Lower leg skin (tissue), 4 donors: ENCODE measurements around the gene PRKCZ. TPM values are rescaled to one million over a fixed set of nuclear protein-coding genes. Genes with fewer than 3 reads are reported as not detected.

Source experiments
- DNase-seq, 2 donors: peaks; one replicate each; pipeline ENCODE4 v3.0.0-alpha.2; 2019; ENCODE audit warnings: low spot score in 2 of 2
- H3K4me3 ChIP-seq: fragments of 200-600 bp; sonication (generic); 2 replicates; pipeline ENCODE4 v1.5.1; 2017; ENCODE audit warnings: mild to moderate bottlenecking, low read depth; ENCODE audit not compliant: poor library complexity, severe bottlenecking
- POLR2A ChIP-seq, 2 donors: fragments of 450-650 bp; IDR thresholded peaks; one replicate each; pipeline ENCODE4 v1.6.1; 2016 to 2017; ENCODE audit warnings: antibody characterized with exemption in 2 of 2, mild to moderate bottlenecking in 1 of 2, moderate library complexity in 1 of 2
- WGBS, 2 donors: methylation state at CpG; one replicate each; pipeline ENCODE4 v1.1.5; 2018; 5-methylcytosine and 5-hydroxymethylcytosine counted together
- intact Hi-C: fragments of 100-400 bp; cut with DNase I; formaldehyde crosslinking; loops from one replicate; pipeline ENCODE4 v1.15.0; 2023; ENCODE audit warnings: low total_unique reads
- total RNA-seq, 4 donors: library from RNA; depleted of rRNA; stranded (reverse); fragments of >200 nt; gene quantifications; one replicate each; pipeline ENCODE4 v1.1.0, GENCODE V29; 2016
- TF ChIP-seq, protein P1 (sequence below), 3 donors: fragments of 450-650 bp; IDR thresholded peaks; one replicate each; pipeline ENCODE4 v1.5.1; 2016; ENCODE audit warnings: antibody characterized with exemption in 3 of 3, mild to moderate bottlenecking in 3 of 3, moderate library complexity in 2 of 3

Gene PRKCZ
- total RNA-seq, 4 donors from 2014 or later, result 25.9 to 32.2 (median 26.8) TPM

DNA sequence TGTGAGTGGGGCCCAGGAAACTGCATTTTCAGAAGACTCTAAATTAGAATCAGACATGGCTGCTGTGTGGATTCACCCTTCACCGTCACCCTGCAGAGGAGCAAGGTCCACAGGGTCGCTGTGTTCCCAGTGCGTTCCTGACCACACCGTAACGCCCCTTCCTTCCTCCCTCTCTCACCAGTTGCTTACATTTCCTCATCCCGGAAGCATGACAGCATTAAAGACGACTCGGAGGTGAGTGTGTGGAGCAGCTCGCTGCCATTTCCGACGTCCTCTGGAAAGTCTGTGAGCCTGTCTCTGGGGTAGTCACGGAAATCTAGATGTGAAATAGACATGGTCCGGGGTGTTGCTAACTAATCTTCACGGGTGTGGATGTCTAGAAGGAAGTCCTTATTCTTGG, 98.5 kb downstream of the PRKCZ start:
- 72 to 80% methylated on average over 14 of the region's 14 CpGs for WGBS, 2 donors
- no peak overlapping the region for H3K4me3 ChIP-seq

GRCh38 chr1:2150801-2151200, 100.6 kb downstream of the PRKCZ start:
- DNase-seq, result no peak
- no peak for TF ChIP-seq POLR2A (IDR thresholded peaks at IDR 0.05)
- TF ChIP-seq, protein P1, sequence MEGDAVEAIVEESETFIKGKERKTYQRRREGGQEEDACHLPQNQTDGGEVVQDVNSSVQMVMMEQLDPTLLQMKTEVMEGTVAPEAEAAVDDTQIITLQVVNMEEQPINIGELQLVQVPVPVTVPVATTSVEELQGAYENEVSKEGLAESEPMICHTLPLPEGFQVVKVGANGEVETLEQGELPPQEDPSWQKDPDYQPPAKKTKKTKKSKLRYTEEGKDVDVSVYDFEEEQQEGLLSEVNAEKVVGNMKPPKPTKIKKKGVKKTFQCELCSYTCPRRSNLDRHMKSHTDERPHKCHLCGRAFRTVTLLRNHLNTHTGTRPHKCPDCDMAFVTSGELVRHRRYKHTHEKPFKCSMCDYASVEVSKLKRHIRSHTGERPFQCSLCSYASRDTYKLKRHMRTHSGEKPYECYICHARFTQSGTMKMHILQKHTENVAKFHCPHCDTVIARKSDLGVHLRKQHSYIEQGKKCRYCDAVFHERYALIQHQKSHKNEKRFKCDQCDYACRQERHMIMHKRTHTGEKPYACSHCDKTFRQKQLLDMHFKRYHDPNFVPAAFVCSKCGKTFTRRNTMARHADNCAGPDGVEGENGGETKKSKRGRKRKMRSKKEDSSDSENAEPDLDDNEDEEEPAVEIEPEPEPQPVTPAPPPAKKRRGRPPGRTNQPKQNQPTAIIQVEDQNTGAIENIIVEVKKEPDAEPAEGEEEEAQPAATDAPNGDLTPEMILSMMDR (IDR thresholded peaks at IDR 0.05), result no peak
- WGBS, 2 donors, result 82 to 89% methylated on average over 19 of the region's 19 CpGs
- intact Hi-C loops, result no loop called here
- H3K4me3 ChIP-seq, result no peak overlapping the region

More for the DNA sequence above, 98.5 kb downstream of the PRKCZ start:
- no peak for DNase-seq
- intact Hi-C loops, result no loop called here
- no peak for TF ChIP-seq POLR2A (IDR thresholded peaks at IDR 0.05)
- TF ChIP-seq, protein P1 (IDR thresholded peaks at IDR 0.05), result no peak

DNA sequence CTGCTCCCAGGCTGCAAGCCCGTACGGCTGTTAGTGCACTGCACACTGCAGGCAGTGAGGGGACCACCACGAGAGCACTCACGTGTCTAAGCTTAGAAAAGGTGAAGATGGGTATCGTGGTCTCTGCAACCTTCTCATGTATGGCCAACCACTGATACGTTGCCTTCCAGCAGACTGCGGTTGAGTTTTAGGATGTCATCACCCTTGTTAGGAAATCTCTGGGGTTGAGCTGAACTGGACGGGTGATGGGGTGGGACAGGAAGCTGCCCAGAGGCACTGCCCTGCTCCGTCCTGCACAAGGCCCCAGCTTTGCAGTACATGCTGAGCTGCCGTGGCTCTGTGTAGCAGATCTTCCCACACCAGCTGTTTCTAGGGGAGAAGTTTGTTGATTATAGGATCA, 101.0 kb downstream of the PRKCZ start:
- DNase-seq, result no peak
- TF ChIP-seq, protein P1 (IDR thresholded peaks at IDR 0.05), result no peak
- no peak for TF ChIP-seq POLR2A (IDR thresholded peaks at IDR 0.05)
- no peak overlapping the region for H3K4me3 ChIP-seq
- intact Hi-C loops, result no loop called here
- 74 to 83% methylated on average over 10 of the region's 10 CpGs for WGBS, 2 donors

DNA sequence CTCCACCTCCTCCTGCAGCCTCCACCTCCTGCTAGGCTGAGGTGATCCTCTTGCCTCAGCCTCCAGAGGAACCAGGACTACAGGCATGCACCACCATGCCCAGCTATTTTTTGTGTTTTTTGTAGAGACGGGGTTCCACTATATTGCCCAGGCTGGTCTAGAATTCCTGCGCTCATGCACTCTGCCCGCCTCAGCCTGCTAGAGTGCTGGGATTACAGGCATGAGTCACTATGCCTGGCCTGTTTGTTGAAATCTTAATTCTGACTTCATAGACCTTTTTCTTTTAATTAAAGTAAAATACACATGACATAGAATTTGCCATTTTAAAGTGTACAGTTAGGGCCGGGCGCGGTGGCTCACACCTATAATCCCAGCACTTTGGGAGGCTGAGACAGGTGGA, 101.7 kb downstream of the PRKCZ start:
- TF ChIP-seq POLR2A (IDR thresholded peaks at IDR 0.05), result no peak
- TF ChIP-seq, protein P1 (IDR thresholded peaks at IDR 0.05), result no peak
- H3K4me3 ChIP-seq, result no peak overlapping the region
- WGBS, 2 donors, result 77 to 83% methylated on average over 6 of the region's 6 CpGs
- intact Hi-C loops, result no loop called here
- DNase-seq, result no peak

DNA sequence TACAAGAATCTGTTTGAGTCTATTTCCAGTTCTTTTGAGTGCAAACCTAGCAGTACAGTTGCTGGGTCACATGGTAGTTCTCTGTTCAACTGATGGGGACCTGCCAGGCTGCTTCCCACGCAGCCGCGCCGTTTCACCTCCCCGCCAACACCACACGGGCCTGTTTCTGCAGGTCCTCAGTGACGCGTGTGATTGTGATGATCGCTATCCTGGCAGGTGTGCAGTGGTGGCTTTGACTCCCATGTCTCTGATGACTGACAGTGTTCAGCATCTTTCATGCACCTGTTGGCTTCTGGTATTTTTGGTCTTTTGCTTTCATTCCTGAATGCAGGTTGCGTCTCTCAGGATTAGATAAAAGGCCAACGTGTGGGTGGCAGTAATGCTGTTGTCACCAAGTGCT, 102.7 kb downstream of the PRKCZ start:
- WGBS, 2 donors, result 53 to 60% methylated on average over 11 of the region's 11 CpGs

DNA sequence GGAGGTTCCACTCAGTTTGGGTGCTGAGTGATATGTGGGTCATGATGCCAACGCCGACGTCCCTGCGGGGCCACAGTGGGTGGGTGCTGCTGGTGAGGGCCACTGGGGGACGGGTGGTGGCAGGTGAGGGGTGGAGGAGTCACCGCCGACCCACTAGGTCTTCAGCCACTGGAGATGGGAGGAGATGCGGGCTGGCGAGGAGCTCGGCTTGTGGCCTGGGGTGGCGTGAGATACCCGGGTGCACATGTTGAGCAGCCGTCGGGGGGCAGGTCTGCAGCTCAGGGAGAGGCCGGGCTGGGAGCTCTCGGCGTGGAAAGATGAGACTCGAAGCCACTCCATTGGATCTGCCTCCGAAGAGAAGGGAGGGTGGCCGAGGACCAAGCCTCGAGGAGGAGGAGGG, 103.8 kb downstream of the PRKCZ start:
- no peak overlapping the region for H3K4me3 ChIP-seq
- WGBS, 2 donors, result 93 to 94% methylated on average over 21 of the region's 21 CpGs
- no peak for DNase-seq
- intact Hi-C loops, result no loop called here
- TF ChIP-seq POLR2A (IDR thresholded peaks at IDR 0.05), result no peak
- TF ChIP-seq, protein P1 (IDR thresholded peaks at IDR 0.05), result no peak

More for the DNA sequence above, 102.7 kb downstream of the PRKCZ start:
- H3K4me3 ChIP-seq, result no peak overlapping the region
- DNase-seq, result no peak
- TF ChIP-seq, protein P1 (IDR thresholded peaks at IDR 0.05), result no peak
- no peak for TF ChIP-seq POLR2A (IDR thresholded peaks at IDR 0.05)
- intact Hi-C loops, result no loop called here
